Measurements from ENCODE around the gene NCS1. TPM values are rescaled to one million over a fixed set of nuclear protein-coding genes. Genes with fewer than 3 reads are reported as not detected.

NCS1 gene
- total RNA-seq, 1 donor from 2014 or later = 26.6 TPM

GRCh38 chr9:130192382-130192999 is 20.3 kb downstream of the NCS1 start:
- no peak for TF ChIP-seq CTCF (IDR thresholded peaks at IDR 0.05; ENCODE audit: insufficient read depth, low read length, severe bottlenecking)
- Histone ChIP-seq H3K4me3 (ENCODE audit: low read depth, low read length) (no peak overlapping the region), H3K27me3 (ENCODE audit: control insufficient read depth, insufficient read depth, low read length) (no peaks in the 10 kb centered on the region), H3K36me3 (ENCODE audit: control insufficient read depth, insufficient read depth, low read length) (peaks cover 2% of the 10 kb centered on the region)
- no peak for FAIRE-seq
- DNase-seq (ENCODE audit: low read depth) = no peak

GRCh38 chr9:130193103-130193502 is 20.9 kb downstream of the NCS1 start:
- FAIRE-seq (no peak), DNase-seq (ENCODE audit: low read depth) (no peak)
- H3K4me3 ChIP-seq (ENCODE audit: low read depth, low read length) = no peak overlapping the region
- H3K27me3 ChIP-seq (ENCODE audit: control insufficient read depth, insufficient read depth, low read length) = no peaks in the 10 kb centered on the region
- no peak for TF ChIP-seq CTCF (IDR thresholded peaks at IDR 0.05; ENCODE audit: insufficient read depth, low read length, severe bottlenecking)
- peaks cover under 1% of the 10 kb centered on the region for H3K36me3 ChIP-seq (ENCODE audit: control insufficient read depth, insufficient read depth, low read length)

- no peak overlapping the region for H3K4me3 ChIP-seq (ENCODE audit: low read depth, low read length)
- TF ChIP-seq CTCF (IDR thresholded peaks at IDR 0.05; ENCODE audit: insufficient read depth, low read length, severe bottlenecking) = no peak
- no peak for FAIRE-seq
These were observed 21.6 kb downstream of the NCS1 start for GRCh38 chr9:130193531-130194377.

GRCh38 chr9:130194378-130194932 is 22.3 kb downstream of the NCS1 start:
- H3K27me3 ChIP-seq (ENCODE audit: control insufficient read depth, insufficient read depth, low read length) = no peaks in the 10 kb centered on the region
- H3K4me3 ChIP-seq (ENCODE audit: low read depth, low read length) = no peak overlapping the region
- no peaks in the 10 kb centered on the region for H3K36me3 ChIP-seq (ENCODE audit: control insufficient read depth, insufficient read depth, low read length)
- TF ChIP-seq CTCF (IDR thresholded peaks at IDR 0.05; ENCODE audit: insufficient read depth, low read length, severe bottlenecking) = no peak
- FAIRE-seq (peak; percentile 62), DNase-seq (ENCODE audit: low read depth) (peak; percentile 39)

More at GRCh38 chr9:130193531-130194377, 21.6 kb downstream of the NCS1 start:
- H3K27me3 ChIP-seq (ENCODE audit: control insufficient read depth, insufficient read depth, low read length) = no peaks in the 10 kb centered on the region
- no peak for DNase-seq (ENCODE audit: low read depth)
- H3K36me3 ChIP-seq (ENCODE audit: control insufficient read depth, insufficient read depth, low read length) = no peaks in the 10 kb centered on the region

GRCh38 chr9:130195638-130196037 is 23.4 kb downstream of the NCS1 start:
- Histone ChIP-seq H3K4me3 (ENCODE audit: low read depth, low read length) (no peak overlapping the region), H3K36me3 (ENCODE audit: control insufficient read depth, insufficient read depth, low read length) (no peaks in the 10 kb centered on the region), H3K27me3 (ENCODE audit: control insufficient read depth, insufficient read depth, low read length) (no peaks in the 10 kb centered on the region)
- DNase-seq (ENCODE audit: low read depth) = no peak
- no peak for TF ChIP-seq CTCF (IDR thresholded peaks at IDR 0.05; ENCODE audit: insufficient read depth, low read length, severe bottlenecking)
- no peak for FAIRE-seq

Measured in bronchial epithelial cell (primary cell).